CD1c-positive myeloid dendritic cell (primary cell): ENCODE results near the gene RNF5.
"Not testable (repeated sequence)": the region's sequence is repeated elsewhere in the genome, so short reads cannot be mapped to it uniquely, and the experiment has no call there.

Experiments used
- DNase-seq: peaks from one replicate; pipeline ENCODE4 v3.0.0-alpha.2; 2016; ENCODE audit errors: extremely low spot score

RNF5 gene

DNA sequence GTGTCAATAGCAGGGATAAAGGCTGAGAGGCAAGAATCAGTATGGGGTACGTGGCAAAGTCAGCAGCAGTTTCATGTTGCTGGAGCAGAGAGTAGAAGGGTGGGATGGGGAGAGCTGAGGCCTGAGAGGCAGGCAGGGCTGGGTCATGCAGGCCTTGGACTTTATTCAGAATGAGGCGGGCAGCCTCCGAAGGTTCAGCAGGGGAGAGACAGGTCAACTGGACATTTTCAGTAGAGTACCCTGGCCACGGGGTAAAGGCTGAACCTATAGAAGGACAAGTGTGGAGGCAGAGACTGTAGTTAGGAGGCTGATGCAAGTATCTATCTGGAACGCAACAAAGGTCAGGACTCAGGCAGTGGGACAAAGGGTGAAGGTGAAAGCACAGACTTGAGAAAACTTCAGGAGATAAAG is 32.0 kb downstream of the RNF5 start:
- DNase-seq = no peak

DNA sequence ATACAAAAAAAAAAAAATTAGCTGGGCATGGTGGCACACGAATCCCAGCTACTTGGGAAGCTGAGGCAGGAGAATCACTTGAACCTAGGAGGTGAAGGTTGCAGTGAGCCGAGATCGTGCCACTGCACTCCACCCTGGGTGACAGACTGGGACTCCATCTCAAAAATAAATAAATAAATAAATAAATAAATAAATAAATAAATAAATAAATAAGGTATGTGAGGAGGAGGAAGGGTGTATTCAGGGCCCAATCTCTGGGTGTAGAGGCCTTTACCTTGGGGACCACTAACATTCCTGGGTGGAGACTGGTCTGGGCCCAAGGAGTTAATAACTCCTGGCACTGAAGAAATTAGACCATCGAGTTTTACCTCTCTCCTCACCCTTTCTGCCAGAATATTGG is 33.2 kb downstream of the RNF5 start:
- not testable (repeated sequence) for DNase-seq

DNA sequence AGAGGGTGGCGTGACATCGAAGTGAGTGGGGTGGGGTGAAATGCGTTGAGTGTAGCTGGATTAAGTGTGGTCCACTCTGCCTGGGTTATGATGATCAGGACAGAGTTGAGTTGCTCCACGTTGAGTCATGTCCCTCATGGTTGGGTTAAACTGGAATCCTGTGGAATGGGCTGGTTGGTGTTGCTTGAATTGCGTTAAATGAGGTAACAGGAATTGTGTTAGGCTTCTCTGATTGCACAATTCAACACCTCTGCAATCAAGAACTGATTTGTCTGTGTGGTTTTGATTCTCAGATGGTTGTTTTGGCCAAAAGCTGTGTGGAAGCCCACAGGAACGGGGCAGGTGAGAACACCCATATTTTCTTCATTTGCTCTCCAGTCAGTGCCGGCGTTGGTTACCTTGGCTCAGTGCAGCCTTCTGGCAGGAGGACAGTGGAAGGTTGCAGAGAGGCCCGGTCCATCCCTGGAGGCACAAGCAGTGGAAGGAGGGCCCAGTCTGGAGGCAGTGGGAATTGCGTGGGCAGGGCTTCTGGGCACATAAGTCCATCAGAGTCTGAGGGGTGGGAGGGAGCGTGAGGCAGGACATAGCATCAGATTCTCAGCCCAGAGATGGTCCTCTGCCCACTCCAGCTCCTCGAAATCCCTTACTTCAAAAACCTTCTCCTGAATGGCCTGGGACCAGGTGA is 34.0 kb downstream of the RNF5 start:
- no peak for DNase-seq

- DNase-seq = no peak
These were observed 35.4 kb downstream of the RNF5 start for GRCh38 chr6:32213649-32214048.

- no peak for DNase-seq
These were observed 35.9 kb downstream of the RNF5 start for GRCh38 chr6:32214126-32214525.

DNA sequence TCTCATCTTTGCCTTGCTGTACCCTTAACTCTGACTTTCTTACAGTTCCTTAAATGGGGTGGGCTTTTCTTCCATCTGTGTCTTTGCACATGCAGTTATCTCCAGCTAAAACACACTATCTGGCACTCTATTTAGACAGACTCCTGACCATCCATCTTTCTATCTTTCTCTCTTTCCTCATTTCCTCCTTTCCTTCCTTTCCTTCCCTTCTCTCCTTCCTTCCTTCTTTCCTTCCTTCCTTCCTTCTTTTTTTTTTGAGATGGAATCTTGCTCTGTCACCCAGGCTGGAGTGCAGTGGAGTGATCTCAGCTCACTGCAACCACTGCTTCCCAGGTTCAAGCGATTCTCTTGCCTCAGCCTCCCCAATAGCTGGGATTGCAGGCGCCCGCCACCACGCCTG is 37.4 kb downstream of the RNF5 start:
- DNase-seq = no peak

- DNase-seq = no peak
These were observed 38.1 kb downstream of the RNF5 start for GRCh38 chr6:32216285-32216684.

DNA sequence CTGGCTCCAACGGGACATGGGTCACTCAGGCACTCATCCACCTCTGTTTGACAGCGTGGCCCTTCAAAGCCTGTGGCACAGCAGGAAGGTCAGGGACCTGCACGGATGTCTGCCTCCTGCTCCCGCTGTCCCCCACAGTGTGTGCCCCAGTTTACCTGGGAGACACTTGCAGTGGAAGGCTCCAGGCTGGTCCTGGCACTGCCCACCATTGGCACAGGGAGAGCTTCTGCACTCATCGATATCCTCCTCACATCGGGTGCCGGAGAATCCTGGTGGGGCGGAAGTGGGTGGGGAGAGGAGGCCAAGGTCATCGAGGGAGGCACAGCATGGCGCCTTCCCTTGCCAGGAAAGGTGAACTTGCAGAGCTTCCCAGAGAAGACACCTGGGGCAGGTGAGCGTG is 38.8 kb downstream of the RNF5 start:
- DNase-seq = no peak

- no peak for DNase-seq
These were observed 40.0 kb downstream of the RNF5 start for GRCh38 chr6:32218167-32218566.

- DNase-seq = no peak
These were observed 41.8 kb downstream of the RNF5 start for GRCh38 chr6:32220021-32220420.

GRCh38 chr6:32222333-32223230 is 44.4 kb downstream of the RNF5 start:
- no peak for DNase-seq

DNA sequence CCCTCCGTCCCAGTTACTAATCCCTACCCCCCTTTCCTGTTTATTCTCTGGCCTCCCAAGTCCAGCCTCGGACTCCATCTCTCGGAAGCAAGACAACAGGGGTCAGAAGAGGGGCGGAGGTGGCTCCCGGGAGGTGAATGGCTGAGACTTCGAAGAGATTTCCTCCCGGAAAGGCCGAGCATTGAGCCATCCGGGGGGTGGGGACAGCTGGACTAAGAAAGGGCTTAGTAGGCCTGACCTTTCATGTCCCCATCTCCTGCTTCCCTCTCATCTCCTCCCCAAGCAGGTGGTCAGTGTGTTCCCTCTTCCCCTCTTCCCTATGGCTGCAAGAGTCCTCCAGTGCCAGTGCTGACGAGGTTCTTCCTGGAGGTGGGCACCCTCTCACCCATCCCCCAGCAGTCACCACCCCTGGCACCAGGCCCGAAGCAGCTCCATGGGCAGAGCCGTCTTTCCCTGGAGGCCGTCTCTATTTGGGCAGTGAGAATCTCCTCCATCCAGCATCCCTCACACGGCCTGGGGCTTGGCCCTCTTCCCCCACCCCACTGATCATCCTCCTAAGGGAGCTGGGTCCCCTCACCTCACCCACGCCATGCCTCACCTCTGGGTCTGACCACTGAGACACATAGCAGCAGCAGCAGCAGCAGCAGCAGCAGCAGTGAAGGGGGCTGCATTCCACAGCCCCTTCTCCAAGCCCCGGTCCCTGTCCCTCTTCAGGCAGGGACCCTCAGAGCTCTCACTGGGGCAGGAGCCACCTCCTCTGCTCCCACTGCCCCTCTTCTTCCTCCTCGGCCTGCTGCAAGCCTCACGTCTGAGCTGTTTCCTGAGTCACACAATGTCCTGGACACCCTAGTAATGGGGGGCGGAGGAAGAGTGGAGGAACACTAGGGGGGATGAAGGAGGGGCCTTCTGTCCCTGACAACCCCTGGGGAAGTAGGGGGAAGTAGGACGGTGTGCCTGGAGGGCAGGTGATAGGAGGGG is 45.3 kb downstream of the RNF5 start, which contains the start of gene NOTCH4:
NOTCH4 (minus strand) TSS at position 810 of the 978 bp plus-strand sequence; CDS start at position 671, 139 bp downstream.
- DNase-seq = no peak

DNA sequence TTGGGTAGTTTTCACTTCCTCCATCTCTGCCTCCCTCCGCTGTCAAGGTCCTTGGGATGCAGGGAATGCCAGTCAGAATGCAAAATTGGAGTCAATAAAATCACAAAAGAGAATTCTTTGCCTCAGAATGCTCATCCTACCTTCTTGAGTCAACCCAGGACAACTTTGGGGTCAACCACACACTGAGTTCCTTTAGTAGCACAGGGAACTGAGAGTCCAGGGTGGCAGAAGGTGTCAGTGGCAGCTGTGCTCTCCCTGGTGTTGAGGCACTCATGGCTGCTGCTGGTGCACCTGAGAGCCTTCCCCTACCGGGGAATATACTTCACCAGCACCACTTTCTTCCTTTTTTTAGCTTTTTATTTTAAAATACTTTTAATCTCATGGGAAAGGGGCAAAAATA is 46.5 kb downstream of the RNF5 start:
- DNase-seq = no peak

- peak; percentile 5 for DNase-seq
These were observed 48.2 kb downstream of the RNF5 start for GRCh38 chr6:32226434-32226833.
